Osteocyte (in vitro differentiated cells): Measurements from ENCODE around the gene CCDC159. TPM values are rescaled to one million over a fixed set of nuclear protein-coding genes. Genes with fewer than 3 reads are reported as not detected.

Experiments used
- DNase-seq: peaks from one replicate; pipeline ENCODE4 v3.0.0; 2021; ENCODE audit warnings: mixed read lengths; ENCODE audit not compliant: unreplicated experiment; ENCODE audit errors: extremely low spot score
- H3K27ac Mint-ChIP-seq: one replicate; pipeline ENCODE4 v1.8.0; 2021; ENCODE audit warnings: mild to moderate bottlenecking, mixed read lengths; ENCODE audit not compliant: unreplicated experiment
- H3K27me3 Mint-ChIP-seq: one replicate; pipeline ENCODE4 v1.8.0; 2021; ENCODE audit warnings: mixed read lengths; ENCODE audit not compliant: unreplicated experiment
- H3K36me3 Mint-ChIP-seq: one replicate; pipeline ENCODE4 v1.8.0; 2021; ENCODE audit warnings: mixed read lengths; ENCODE audit not compliant: unreplicated experiment
- H3K4me1 Mint-ChIP-seq: one replicate; pipeline ENCODE4 v1.8.0; 2021; ENCODE audit warnings: mixed read lengths; ENCODE audit not compliant: unreplicated experiment
- H3K4me3 Mint-ChIP-seq: one replicate; pipeline ENCODE4 v1.8.0; 2021; ENCODE audit warnings: mild to moderate bottlenecking, moderate library complexity, mixed read lengths; ENCODE audit not compliant: unreplicated experiment
- H3K9me3 Mint-ChIP-seq: one replicate; pipeline ENCODE4 v1.8.0; 2021; ENCODE audit warnings: mixed read lengths; ENCODE audit not compliant: unreplicated experiment
- total RNA-seq: library from RNA; stranded (reverse); gene quantifications from 2 replicates; pipeline ENCODE4 v1.2.1, GENCODE V29; 2021
- TF ChIP-seq, protein P1 (sequence below): fragments of 200-600 bp; sonication (generic); IDR thresholded peaks from 2 replicates; pipeline ENCODE4 v1.5.0; 2021; ENCODE audit warnings: antibody characterized with exemption, mild to moderate bottlenecking, moderate library complexity

The CCDC159 gene
- total RNA-seq, 1 donor from 2014 or later, result 28.1 TPM

DNA sequence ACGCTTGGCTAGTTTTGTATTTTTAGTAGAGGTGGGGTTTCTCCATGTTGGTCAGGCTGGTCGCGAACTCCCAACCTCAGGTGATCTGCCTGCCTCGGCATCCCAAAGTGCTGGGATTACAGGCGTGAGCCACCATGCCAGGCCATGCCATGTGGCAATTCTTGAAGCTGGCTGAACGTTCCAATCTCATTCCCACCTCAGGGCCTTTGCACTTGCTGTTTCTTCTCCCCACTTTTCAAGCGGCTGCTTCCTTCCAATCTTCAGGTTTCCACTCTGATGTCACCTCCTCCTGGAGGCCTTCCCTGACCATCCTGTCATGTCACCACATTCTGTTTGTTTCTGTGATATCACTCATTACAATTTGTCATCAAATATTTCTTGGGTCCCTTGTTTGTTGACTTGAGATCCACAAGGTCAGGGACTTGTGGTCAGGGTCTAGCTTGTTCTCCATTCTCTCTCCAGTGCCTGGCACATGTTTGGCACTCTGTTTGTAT, 33.6 kb downstream of the CCDC159 start:
- DNase-seq, result no peak
- Mint-ChIP-seq H3K4me3 (peak overlapping the region; percentile 92), H3K9me3 (no peaks in the 10 kb centered on the region), H3K27ac (peak overlapping the region; percentile 9), H3K4me1 (peaks cover 42% of the 10 kb centered on the region), H3K27me3 (peaks cover 8% of the 10 kb centered on the region), H3K36me3 (no peaks in the 10 kb centered on the region)
- TF ChIP-seq, protein P1, sequence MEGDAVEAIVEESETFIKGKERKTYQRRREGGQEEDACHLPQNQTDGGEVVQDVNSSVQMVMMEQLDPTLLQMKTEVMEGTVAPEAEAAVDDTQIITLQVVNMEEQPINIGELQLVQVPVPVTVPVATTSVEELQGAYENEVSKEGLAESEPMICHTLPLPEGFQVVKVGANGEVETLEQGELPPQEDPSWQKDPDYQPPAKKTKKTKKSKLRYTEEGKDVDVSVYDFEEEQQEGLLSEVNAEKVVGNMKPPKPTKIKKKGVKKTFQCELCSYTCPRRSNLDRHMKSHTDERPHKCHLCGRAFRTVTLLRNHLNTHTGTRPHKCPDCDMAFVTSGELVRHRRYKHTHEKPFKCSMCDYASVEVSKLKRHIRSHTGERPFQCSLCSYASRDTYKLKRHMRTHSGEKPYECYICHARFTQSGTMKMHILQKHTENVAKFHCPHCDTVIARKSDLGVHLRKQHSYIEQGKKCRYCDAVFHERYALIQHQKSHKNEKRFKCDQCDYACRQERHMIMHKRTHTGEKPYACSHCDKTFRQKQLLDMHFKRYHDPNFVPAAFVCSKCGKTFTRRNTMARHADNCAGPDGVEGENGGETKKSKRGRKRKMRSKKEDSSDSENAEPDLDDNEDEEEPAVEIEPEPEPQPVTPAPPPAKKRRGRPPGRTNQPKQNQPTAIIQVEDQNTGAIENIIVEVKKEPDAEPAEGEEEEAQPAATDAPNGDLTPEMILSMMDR, result no peak

DNA sequence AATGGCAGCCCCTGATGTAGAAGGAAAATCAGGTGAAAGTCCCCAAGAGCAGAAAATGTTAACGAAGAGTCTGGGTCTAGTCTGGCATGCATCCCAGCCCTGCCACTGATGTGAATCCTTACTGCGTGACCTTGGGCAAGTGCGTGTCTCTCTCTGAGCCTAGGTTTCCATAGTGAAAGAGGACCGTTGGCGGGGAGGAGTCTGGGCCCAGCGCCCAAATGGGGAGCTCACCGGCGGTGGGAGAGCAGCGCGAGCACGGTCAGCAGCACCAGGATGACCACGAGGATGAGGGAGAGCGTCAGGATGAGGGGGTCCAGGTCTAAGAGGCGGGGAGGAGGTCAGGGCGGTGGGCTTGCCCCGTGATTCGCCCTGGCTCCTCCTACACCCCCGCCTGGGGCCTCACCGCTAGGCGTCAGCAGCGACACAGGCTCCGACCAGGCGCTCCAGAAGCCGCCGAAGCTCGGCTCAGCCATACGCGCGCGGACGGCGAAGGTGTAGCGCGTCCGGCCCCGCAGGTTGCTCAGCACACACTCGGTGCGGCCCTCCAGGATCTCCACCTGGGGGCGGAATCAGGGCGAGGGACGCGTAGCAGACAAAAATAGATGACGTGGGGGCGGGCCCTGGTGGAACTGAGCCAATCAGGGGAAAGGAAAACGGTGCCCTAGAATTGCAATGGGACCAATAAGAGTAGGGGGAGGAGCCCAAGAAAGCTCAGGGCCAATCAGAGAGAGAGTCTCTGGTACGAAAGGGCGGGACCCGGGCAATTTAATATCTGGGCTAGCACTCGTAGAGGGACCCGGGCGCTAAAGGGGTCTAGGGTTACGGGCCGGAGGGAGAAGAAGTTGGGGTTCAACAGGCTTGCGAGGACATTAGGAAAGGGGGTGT, 34.6 kb downstream of the CCDC159 start:
- peak; percentile 96 for DNase-seq
- peaks cover 8% of the 10 kb centered on the region for H3K27me3 Mint-ChIP-seq
- peak overlapping the region; percentile 92 for H3K4me3 Mint-ChIP-seq
- peaks cover 42% of the 10 kb centered on the region for H3K4me1 Mint-ChIP-seq
- no peaks in the 10 kb centered on the region for H3K36me3 Mint-ChIP-seq
- TF ChIP-seq, protein P1, result peak; percentile 71
- no peaks in the 10 kb centered on the region for H3K9me3 Mint-ChIP-seq
- peak overlapping the region; percentile 93 for H3K27ac Mint-ChIP-seq

DNA sequence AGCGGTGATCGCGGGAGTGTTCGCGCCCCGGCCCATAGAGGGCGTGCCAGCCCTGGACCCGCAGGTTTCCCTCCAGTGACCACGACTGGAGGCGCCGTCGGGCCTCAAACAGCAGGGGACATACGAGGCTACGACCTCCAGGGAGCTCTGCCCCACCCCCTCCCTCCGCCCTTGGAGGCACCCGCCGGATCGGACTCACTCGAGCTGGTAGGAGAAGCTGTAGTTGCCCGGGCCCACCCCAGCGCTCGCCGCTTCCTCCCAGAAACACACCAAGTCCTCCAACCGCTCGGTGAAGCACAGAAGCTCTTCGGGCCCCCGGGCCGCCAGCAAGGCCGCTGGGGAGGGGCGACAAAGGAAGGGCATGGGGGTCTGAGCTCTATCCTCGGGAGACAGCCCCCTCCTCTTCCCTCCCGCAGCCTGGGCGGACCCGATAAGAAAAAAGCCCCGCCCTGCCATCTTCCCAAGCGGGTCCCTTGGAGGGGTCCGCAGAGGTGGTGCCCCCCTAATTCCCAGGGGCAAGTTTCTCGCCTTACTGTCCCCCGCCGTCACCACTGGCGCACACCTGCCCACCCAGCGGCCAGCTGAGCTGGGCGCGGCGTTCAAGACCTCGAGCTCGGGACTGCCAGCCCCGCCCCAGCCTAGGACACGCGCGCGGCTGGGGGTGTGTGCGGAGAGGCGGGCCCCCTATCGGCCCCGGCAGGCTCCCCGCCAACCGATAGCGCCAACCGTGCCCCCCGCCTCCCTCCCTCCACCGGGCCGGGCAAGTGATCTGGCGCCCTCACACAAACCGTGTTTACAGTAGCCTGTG, 36.8 kb downstream of the CCDC159 start:
- peak overlapping the region; percentile 47 for H3K4me3 Mint-ChIP-seq
- TF ChIP-seq, protein P1, result peak; percentile 69
- no peak overlapping the region for H3K27ac Mint-ChIP-seq
- peaks cover 30% of the 10 kb centered on the region for H3K4me1 Mint-ChIP-seq
- peaks cover 8% of the 10 kb centered on the region for H3K27me3 Mint-ChIP-seq
- peak; percentile 84 for DNase-seq
- no peaks in the 10 kb centered on the region for H3K36me3 Mint-ChIP-seq
- no peaks in the 10 kb centered on the region for H3K9me3 Mint-ChIP-seq

DNA sequence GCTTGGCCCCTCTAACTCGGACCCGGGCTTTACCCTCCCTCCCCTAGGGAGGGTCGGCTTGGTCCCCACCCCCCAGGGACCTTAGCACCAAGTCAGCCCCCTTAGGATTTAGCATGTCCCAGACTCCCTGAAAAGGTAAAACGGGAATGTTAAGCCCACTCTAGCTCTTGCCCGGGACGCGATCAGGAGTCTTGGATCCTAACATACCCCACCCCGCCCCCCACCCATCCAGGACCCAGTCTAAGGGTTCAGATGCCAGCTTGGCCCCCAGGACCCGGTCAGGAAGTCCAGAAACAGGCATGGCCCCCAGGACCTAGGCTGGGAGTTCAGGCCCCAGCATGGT, 37.4 kb downstream of the CCDC159 start:
- no peaks in the 10 kb centered on the region for H3K9me3 Mint-ChIP-seq
- H3K36me3 Mint-ChIP-seq, result no peaks in the 10 kb centered on the region
- TF ChIP-seq, protein P1, result no peak
- H3K27me3 Mint-ChIP-seq, result peaks cover 8% of the 10 kb centered on the region
- H3K4me3 Mint-ChIP-seq, result no peak overlapping the region
- H3K27ac Mint-ChIP-seq, result no peak overlapping the region
- DNase-seq, result no peak
- peaks cover 25% of the 10 kb centered on the region for H3K4me1 Mint-ChIP-seq

DNA sequence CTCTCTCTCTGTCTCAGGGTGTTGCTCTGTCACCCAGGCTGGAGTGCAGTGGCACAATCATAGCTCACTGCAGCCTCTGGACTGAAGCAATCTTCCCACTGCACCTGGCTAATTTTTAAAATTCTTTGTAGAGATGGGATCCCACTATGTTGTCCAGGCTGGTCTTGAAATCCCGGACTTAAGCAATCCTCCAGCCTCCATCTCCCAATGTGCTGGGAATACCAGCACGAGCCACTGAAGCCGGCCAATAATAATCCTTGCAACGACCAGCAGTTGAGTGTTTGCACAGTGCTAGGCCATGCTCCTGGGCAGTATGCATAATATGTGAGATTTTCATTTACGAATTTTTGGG, 38.4 kb downstream of the CCDC159 start:
- Mint-ChIP-seq H3K27me3 (peaks cover 8% of the 10 kb centered on the region), H3K27ac (no peak overlapping the region), H3K9me3 (no peaks in the 10 kb centered on the region), H3K4me3 (no peak overlapping the region), H3K36me3 (no peaks in the 10 kb centered on the region), H3K4me1 (peaks cover 23% of the 10 kb centered on the region)
- TF ChIP-seq, protein P1, result no peak
- DNase-seq, result no peak
